Activated T-helper 2 cell treated with anti-CD3 and anti-CD28 coated beads, Interferon-gamma antibody, Interleukin-2, Interleukin-4, amounts not matched to agents 10 μg/mL and 5 μg/mL and 100 μg/mL, durations not matched to agents 14 hours and 24 hours and 36 hours (primary cell): Measurements from ENCODE around the gene AIG1. TPM values are rescaled to one million over a fixed set of nuclear protein-coding genes. Genes with fewer than 3 reads are reported as not detected.

Experiments used
- DNase-seq: peaks from one replicate; pipeline ENCODE4 v3.0.0; 2021; ENCODE audit warnings: low spot score
- H3K27ac Mint-ChIP-seq: one replicate; pipeline ENCODE4 v1.8.0; 2021; ENCODE audit warnings: mixed read lengths
- H3K27me3 Mint-ChIP-seq: one replicate; pipeline ENCODE4 v1.8.0; 2021; ENCODE audit warnings: low read depth, mixed read lengths
- H3K36me3 Mint-ChIP-seq: one replicate; pipeline ENCODE4 v1.8.0; 2021; ENCODE audit warnings: low read depth, mixed read lengths
- H3K4me1 Mint-ChIP-seq: one replicate; pipeline ENCODE4 v1.8.0; 2021; ENCODE audit warnings: low read depth, mixed read lengths
- H3K4me3 Mint-ChIP-seq: one replicate; pipeline ENCODE4 v1.8.0; 2021; ENCODE audit warnings: low read depth, mild to moderate bottlenecking, moderate library complexity, mixed read lengths
- H3K9me3 Mint-ChIP-seq: one replicate; pipeline ENCODE4 v1.8.0; 2021; ENCODE audit warnings: mixed read lengths
- intact Hi-C: fragments of 100-400 bp; cut with micrococcal nuclease; formaldehyde crosslinking; loops from one replicate; pipeline ENCODE4 v1.15.1; 2023
- total RNA-seq: library from RNA; stranded (reverse); gene quantifications from 2 replicates; pipeline ENCODE4 v1.2.3, GENCODE V29; 2022

Gene AIG1
- total RNA-seq, 1 donor from 2014 or later = 2.4 TPM

- Mint-ChIP-seq H3K4me3 (no peak overlapping the region), H3K27ac (no peak overlapping the region), H3K9me3 (peaks cover 6% of the 10 kb centered on the region), H3K36me3 (no peaks in the 10 kb centered on the region), H3K4me1 (peaks cover 5% of the 10 kb centered on the region), H3K27me3 (no peaks in the 10 kb centered on the region)
- intact Hi-C loops = no loop called here
- no peak for DNase-seq
These were observed 186.9 kb downstream of the AIG1 start for GRCh38 chr6:143247586-143247985.

DNA sequence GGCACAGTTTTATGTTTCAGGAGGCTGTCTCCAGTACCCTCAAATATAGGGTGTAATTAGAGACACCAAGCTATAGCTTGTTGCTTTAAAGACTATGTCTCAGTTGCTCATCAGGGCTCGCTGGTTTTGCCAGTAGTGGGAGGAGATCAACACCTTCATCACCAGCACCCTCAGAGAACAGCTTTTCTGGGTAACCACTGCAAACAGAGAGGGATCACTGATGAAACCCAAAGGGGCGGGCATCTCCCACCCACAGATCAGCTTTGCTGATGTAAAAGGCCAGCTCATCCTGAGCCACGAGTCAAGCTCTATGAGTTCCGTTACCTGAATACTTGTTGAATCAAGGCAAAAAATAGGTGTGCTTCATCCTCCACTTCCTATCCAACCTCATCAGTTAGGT lies 187.7 kb downstream of the AIG1 start:
- no peaks in the 10 kb centered on the region for H3K36me3 Mint-ChIP-seq
- no peaks in the 10 kb centered on the region for H3K27me3 Mint-ChIP-seq
- no peak overlapping the region for H3K4me3 Mint-ChIP-seq
- no peak overlapping the region for H3K27ac Mint-ChIP-seq
- no peak for DNase-seq
- peaks cover 5% of the 10 kb centered on the region for H3K4me1 Mint-ChIP-seq
- intact Hi-C loops = no loop called here
- peaks cover 6% of the 10 kb centered on the region for H3K9me3 Mint-ChIP-seq

DNA sequence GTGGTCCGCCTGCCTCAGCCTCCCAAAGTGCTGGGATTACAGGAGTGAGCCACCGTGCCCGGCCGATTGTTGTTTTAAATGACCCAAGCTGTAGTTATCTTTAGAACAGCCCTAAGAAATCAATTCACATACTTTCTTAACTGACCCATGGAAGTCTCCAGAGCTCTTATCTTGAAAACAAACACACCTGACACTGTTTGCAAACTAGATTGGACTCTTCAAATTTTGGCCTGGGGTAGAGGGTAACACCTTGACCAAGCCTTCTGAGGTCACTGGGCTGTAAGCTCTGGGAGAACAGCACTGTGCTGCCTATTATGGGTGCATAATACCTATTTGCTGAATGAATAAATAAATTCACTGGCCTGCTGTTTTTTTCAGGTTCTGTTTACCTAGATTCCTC lies 190.6 kb downstream of the AIG1 start:
- intact Hi-C loops = no loop called here
- Mint-ChIP-seq H3K4me3 (no peak overlapping the region), H3K27ac (no peak overlapping the region), H3K4me1 (peaks cover 3% of the 10 kb centered on the region), H3K36me3 (no peaks in the 10 kb centered on the region), H3K9me3 (peaks cover 2% of the 10 kb centered on the region), H3K27me3 (no peaks in the 10 kb centered on the region)
- DNase-seq = no peak

DNA sequence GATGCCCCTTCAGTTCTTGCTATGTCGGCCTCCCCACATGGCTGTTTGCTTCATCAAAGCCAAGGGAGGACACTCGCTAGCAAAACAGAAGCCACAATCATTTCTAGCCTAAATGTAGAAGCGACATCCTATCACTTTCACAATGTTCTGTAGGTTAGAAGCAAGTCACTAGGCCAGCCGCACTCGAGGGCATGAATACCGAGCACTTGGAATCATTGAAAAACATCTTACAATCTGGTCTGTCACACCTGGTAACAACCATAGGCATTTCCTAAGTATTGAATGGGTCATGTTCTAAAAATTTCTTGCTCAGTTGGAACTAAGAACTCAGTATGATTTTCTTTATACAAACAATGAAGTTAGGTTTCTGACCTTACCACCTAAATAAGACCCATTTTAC lies 192.3 kb downstream of the AIG1 start:
- no peak overlapping the region for H3K4me3 Mint-ChIP-seq
- no peaks in the 10 kb centered on the region for H3K9me3 Mint-ChIP-seq
- H3K4me1 Mint-ChIP-seq = peaks cover 3% of the 10 kb centered on the region
- DNase-seq = no peak
- no peaks in the 10 kb centered on the region for H3K36me3 Mint-ChIP-seq
- H3K27ac Mint-ChIP-seq = no peak overlapping the region
- intact Hi-C loops = no loop called here
- H3K27me3 Mint-ChIP-seq = no peaks in the 10 kb centered on the region

- H3K27ac Mint-ChIP-seq = no peak overlapping the region
- intact Hi-C loops = no loop called here
- H3K36me3 Mint-ChIP-seq = no peaks in the 10 kb centered on the region
- DNase-seq = no peak
- H3K27me3 Mint-ChIP-seq = no peaks in the 10 kb centered on the region
- H3K4me1 Mint-ChIP-seq = peaks cover under 1% of the 10 kb centered on the region
- H3K4me3 Mint-ChIP-seq = no peak overlapping the region
- no peaks in the 10 kb centered on the region for H3K9me3 Mint-ChIP-seq
These were observed 192.9 kb downstream of the AIG1 start for GRCh38 chr6:143253586-143253985.

GRCh38 chr6:143258945-143259344 lies 198.3 kb downstream of the AIG1 start:
- no peak for DNase-seq
- peaks cover 10% of the 10 kb centered on the region for H3K9me3 Mint-ChIP-seq
- no peaks in the 10 kb centered on the region for H3K4me1 Mint-ChIP-seq
- intact Hi-C loops = no loop called here
- H3K36me3 Mint-ChIP-seq = no peaks in the 10 kb centered on the region
- no peaks in the 10 kb centered on the region for H3K27me3 Mint-ChIP-seq
- no peak overlapping the region for H3K4me3 Mint-ChIP-seq
- no peak overlapping the region for H3K27ac Mint-ChIP-seq

GRCh38 chr6:143260857-143261256 lies 200.2 kb downstream of the AIG1 start:
- Mint-ChIP-seq H3K27ac (no peak overlapping the region), H3K27me3 (no peaks in the 10 kb centered on the region), H3K4me3 (no peak overlapping the region), H3K9me3 (peaks cover 10% of the 10 kb centered on the region), H3K4me1 (no peaks in the 10 kb centered on the region), H3K36me3 (no peaks in the 10 kb centered on the region)
- intact Hi-C loops = no loop called here
- DNase-seq = no peak

- Mint-ChIP-seq H3K36me3 (no peaks in the 10 kb centered on the region), H3K27ac (no peak overlapping the region), H3K4me1 (no peaks in the 10 kb centered on the region), H3K4me3 (no peak overlapping the region), H3K9me3 (peaks cover 10% of the 10 kb centered on the region), H3K27me3 (no peaks in the 10 kb centered on the region)
- intact Hi-C loops = no loop called here
- DNase-seq = no peak
These were observed 201.3 kb downstream of the AIG1 start for GRCh38 chr6:143261899-143262436.

DNA sequence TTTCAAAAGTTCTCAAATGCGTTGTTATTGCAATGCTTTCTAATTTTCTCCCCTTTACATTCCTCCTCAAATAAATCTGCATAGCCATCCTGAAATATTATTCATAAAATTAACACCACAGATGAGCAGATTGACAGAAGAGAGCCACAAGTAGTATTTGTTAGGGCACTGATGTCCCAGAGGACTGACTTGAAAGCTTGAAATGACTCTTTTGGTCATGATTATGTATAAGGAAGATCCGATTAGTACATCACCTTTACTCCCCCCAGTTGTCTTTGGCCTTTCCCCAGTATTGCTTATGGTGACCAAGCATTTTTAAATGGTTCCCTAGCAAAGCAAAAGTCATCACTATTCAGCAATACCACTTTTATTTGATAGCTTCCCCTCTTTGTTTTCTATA lies 202.2 kb downstream of the AIG1 start:
- no peaks in the 10 kb centered on the region for H3K4me1 Mint-ChIP-seq
- H3K4me3 Mint-ChIP-seq = no peak overlapping the region
- no peak overlapping the region for H3K27ac Mint-ChIP-seq

GRCh38 chr6:143264379-143264778 lies 203.7 kb downstream of the AIG1 start:
- no peak for DNase-seq
- intact Hi-C loops = no loop called here
- Mint-ChIP-seq H3K4me1 (no peaks in the 10 kb centered on the region), H3K36me3 (no peaks in the 10 kb centered on the region), H3K4me3 (no peak overlapping the region), H3K27me3 (no peaks in the 10 kb centered on the region), H3K9me3 (peaks cover 5% of the 10 kb centered on the region), H3K27ac (no peak overlapping the region)

More for the DNA sequence above, 202.2 kb downstream of the AIG1 start:
- peaks cover 10% of the 10 kb centered on the region for H3K9me3 Mint-ChIP-seq
- intact Hi-C loops = no loop called here
- DNase-seq = no peak
- no peaks in the 10 kb centered on the region for H3K36me3 Mint-ChIP-seq
- no peaks in the 10 kb centered on the region for H3K27me3 Mint-ChIP-seq

DNA sequence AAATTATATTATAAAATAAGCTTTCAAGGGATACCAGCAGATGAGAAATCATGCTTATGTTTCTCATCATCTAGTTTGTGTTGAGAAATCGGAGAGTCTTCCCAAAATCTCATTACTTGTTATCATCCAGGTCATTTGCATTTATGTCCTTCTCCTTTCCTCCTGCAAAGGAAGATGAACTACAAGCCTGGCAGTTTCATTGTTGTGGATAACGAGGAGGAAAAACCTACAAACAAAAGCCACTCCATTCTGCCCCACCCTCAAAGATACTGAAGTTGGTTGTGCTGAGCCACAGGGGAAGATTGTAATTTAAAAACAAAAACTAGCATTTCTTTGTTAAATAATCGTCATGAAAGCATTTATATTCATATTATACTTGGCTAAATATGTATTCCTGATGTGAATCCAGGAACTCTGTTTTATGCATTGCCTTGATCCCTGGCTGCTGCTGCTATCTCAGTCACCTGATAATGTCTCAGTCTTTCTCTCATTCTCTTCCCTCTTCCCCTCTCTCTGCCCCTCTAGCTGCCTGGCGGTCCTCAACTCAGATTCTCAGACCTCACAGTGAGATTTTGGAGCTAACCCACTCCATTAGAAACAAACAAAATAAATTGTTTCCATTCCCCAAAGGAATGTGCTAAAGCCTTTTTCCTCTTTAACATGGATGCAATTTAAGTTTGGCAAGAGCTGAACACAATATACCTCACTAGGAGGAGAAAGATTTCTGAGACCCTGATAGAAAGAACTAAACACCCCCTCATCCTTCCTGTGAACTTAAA lies 204.5 kb downstream of the AIG1 start:
- H3K27me3 Mint-ChIP-seq = no peaks in the 10 kb centered on the region
- intact Hi-C loops = no loop called here
- no peak for DNase-seq
- H3K4me3 Mint-ChIP-seq = no peak overlapping the region
- H3K36me3 Mint-ChIP-seq = no peaks in the 10 kb centered on the region
- H3K4me1 Mint-ChIP-seq = no peaks in the 10 kb centered on the region
- H3K27ac Mint-ChIP-seq = no peak overlapping the region
- no peaks in the 10 kb centered on the region for H3K9me3 Mint-ChIP-seq

DNA sequence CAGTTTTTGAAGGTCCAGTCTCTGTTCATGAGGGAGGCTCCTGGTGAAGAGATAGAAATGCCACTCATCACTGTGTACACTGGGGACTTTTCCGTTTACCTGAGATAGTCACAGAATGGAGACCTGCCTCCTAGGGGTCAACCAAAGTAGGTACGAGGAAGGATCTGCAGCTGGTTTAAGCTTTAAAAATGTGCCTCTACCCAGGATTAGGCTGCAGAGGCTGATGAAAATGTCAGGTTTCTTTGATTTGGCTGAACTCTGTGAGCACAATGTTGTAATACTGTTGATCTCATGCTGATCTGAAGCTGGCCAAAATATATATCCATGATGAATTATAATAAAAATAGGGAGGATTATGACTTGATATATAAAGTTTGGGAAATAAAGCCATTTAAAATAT lies 207.1 kb downstream of the AIG1 start:
- no peaks in the 10 kb centered on the region for H3K27me3 Mint-ChIP-seq
- no peak overlapping the region for H3K4me3 Mint-ChIP-seq
- no peak for DNase-seq
- intact Hi-C loops = no loop called here
- H3K4me1 Mint-ChIP-seq = no peaks in the 10 kb centered on the region
- no peaks in the 10 kb centered on the region for H3K36me3 Mint-ChIP-seq
- no peaks in the 10 kb centered on the region for H3K9me3 Mint-ChIP-seq
- H3K27ac Mint-ChIP-seq = no peak overlapping the region

DNA sequence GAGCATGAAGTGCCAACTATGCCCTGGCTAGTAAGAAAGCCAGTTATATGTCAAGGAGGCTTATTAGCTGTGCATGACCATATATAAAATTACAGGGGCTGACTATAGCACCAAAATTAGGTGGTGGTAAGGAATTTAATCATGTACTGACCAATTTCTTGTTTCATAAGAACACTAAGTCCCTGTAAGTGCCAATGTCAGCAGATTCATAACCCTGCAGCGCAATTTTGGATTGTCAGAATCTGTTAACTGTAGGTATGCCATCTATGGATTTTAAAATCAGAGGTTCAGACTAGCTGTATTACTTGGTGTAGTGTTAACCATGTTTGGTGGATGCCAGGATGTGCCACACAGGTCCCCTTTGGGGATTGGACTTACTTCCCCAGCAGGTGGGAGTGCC lies 207.8 kb downstream of the AIG1 start:
- Mint-ChIP-seq H3K4me3 (no peak overlapping the region), H3K27ac (no peak overlapping the region), H3K36me3 (no peaks in the 10 kb centered on the region), H3K4me1 (no peaks in the 10 kb centered on the region), H3K27me3 (no peaks in the 10 kb centered on the region), H3K9me3 (peaks cover 3% of the 10 kb centered on the region)
- no peak for DNase-seq
- intact Hi-C loops = no loop called here
